GM18951 (cell line): Measurements from ENCODE around the gene PRR5L.

Source experiments
- POLR2A ChIP-seq: IDR thresholded peaks from 4 replicates; pipeline ENCODE4 v1.6.1; 2011; ENCODE audit warnings: mild to moderate bottlenecking; ENCODE audit not compliant: insufficient read length, insufficient read depth; ENCODE audit errors: extremely low read depth
- in situ Hi-C: fragments of 300-500 bp; cut with MboI; formaldehyde crosslinking; loops from one replicate; pipeline ENCODE4 v1.12.0; 2022; ENCODE audit warnings: low sequenced_read_pairs, mixed read lengths, inconsistent platforms; ENCODE audit not compliant: unreplicated experiment

The PRR5L gene

DNA sequence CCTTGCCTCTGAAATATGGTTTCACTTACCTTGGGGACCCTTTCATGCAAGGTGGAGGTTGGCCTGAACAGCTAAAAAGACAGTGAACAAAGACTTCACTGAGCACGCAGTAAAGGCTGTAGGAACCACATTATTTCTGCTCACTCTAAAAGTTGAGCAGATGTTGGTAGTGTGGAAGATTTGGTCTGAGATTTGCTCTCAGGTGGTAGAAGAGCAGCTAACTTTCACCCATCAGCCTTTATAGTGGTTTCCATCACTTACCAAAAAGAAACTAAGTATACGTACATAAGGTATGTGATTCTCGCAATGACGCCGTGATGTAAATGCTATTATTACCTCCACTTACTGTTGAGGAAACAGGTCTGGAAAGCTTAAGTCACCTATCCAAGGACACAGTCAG is 47.3 kb downstream of the PRR5L start:
- in situ Hi-C loops: no loop called here
- TF ChIP-seq POLR2A: no peak

DNA sequence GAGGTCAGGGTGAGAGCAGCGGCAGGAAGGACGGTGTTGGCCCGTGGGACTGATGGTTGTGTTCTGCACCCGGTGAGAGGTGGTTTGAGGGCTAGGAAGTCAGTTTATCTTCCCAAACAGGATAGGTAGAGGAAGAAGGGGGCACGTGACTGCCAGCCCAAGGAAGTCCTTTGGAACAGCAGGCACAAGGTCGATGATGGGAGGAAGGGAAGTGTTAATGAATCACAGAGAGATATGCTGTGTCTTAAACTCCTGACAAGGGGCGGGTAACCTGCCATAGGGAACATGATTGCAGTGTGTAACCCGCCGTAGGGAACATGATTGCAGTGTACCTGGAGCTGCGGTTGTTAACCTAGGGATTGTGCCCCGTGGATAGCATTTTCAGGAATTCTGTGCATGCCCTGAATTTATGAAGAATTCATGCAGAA is 49.0 kb downstream of the PRR5L start:
- in situ Hi-C loops: no loop called here
- no peak for TF ChIP-seq POLR2A

DNA sequence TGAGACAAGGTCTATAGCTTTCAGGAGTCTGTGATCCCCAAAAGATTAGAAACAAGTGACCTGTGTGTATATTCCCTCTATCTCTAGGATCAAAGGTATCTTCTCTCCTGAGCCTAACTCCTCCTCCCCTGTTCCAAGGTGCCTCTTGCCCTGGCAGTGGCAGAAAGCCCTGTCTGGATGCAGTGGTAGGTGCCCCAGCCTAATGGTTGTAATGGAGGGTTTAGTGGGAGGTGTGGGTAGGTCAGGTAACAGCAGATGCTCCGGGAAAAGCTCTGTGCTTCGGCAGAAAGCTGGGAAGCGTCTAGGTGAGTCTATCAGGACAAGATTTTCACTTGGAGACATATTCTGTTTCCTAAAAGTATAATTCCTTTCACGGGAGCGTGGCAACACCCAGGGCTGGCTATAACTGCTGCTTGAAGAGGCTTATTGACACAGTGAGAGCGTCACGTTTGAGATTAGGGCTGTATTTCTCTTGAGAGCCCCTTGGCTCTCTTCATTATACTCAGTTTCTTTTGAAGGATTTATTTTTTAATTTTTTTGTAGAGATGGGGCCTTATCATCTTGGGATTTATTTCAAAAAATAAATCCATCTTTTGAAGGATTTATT is 49.5 kb downstream of the PRR5L start:
- in situ Hi-C loops: no loop called here
- no peak for TF ChIP-seq POLR2A

DNA sequence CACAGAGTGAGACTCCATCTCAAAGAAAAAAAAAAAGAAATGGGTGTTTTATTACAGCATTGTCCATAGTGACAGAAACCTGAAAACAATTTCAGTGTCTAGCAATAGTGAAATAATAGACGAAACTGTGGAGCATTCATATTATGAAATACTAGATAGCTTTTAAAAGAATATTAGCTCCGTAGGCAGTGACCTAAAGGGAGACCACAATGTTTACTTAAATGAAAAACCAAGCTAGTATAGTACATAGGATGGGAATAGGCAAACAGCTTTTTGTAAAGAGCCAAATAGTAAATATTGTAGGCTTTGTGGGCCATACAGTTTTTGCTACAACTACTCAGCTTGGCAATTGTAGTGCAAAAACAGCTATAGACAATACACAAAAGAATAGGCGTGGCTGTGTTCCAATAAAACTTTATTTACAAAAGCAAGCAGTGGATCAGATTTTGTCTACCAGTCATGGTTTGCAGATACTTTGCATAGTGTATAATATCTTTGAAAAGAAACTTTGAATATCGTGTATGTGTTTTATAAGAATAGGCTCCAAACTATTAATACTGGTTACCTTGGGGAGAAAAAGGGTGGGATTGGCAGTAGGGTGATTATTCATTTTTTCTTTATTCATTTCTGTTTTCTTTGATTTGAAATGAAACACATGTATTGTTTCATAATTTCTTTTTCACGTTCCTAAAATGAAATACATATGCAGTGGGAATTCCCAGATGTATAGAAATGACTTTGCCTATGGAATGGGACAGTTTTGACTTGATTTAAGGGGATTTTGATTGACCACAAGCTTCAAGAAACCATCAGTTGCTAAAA is 50.7 kb downstream of the PRR5L start:
- no peak for TF ChIP-seq POLR2A
- in situ Hi-C loops: no loop called here

DNA sequence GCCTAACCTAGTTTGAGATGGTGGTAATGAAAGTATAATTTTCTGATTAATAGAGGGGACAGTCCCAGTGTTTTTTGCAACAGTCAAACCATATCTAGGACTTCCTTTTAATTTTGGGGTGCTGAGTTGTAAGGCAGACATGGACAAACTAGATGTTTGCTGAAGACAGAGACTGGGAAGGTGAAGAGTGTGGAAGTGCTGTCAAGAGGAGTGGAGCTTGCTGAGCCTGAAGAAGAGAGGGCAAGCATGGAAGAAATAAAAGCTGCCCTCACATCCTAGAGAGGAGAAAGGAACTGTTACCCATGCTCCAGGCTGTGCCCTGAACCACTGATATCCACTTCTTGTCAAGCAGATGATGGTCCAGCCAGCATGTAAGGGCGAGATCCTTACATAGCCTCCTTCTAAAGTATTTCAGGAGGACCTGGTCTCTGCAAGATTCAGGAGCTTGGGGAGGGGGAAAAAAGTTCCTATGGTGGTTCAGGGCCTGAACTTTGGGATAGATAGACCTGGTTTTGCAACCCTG is 51.4 kb downstream of the PRR5L start:
- in situ Hi-C loops: no loop called here
- TF ChIP-seq POLR2A: no peak

DNA sequence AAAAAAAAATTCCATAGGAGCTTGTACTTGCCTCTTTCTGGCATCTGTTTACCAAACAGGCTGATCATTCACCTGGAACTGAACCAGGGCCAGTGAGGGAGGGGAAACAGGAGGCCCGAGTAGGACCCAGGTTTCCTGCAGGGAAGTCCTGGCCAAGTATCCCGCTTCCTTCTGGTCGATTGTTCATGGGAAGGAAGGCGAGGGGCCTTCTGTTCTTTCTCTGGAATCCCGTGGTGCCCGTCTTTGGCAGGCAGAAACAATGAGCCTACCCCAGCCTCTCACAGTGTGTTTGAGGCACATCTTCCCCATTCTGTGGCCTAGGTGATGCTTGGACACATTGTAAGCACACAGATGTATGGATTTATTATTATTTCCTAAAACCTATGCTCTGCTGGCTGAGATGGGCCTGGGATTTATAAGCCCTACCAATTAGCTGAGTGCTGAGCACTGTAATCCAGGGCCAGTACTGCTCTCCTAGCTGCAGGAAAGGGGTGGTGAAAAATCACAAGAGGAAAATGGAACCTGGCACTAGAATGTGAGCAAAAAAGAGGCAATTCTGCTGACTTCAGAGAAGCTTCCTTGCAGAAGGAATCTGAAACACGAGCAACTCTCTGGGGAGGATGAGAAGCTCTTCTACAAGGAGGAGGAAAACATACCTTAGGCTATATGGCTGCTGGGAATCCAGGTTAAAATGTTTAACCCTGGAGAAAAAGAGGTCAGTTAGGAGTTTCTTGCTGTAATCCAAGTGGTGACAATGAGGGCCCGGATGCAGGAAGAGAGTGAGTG is 53.5 kb downstream of the PRR5L start:
- no peak for TF ChIP-seq POLR2A
- in situ Hi-C loops: no loop called here

DNA sequence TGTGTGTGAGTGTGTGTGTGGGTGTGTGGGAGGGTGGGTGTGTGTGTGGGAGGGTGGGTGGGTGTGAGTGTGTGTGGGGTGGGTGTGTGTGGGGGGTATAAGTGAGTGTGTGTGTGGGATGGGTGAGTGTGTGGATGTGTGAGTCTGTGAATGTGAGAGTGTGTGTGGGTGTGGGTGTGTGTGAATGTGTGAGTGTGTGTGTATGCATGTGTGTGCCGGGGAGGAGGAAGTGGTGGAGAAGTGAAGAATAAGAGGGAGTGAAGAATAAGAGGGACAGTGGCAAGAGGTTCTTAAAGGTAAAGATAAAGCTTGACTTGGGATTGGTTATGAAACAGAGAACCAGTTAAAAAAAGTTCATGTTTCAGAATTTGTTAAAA is 54.0 kb downstream of the PRR5L start:
- no peak for TF ChIP-seq POLR2A
- in situ Hi-C loops: no loop called here

DNA sequence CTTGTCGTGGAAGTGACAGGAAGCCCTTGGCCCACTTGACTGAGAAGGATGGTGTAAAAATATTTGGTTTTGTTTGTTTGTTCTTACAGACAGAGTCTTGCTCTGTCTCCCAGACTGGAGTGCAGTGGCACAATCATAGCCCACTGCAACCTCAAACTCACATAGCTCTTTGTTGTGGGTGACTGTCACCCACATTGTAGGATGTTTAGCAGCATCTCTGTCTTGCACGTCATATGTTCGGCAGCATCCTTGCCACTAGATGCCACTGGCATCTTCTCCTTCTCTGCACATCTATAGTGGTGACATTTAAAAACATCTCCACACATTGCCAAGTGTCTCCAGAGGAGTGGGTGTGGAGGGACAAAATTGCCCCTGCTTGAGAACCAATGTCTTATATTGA is 56.8 kb downstream of the PRR5L start:
- TF ChIP-seq POLR2A: no peak
- in situ Hi-C loops: no loop called here

DNA sequence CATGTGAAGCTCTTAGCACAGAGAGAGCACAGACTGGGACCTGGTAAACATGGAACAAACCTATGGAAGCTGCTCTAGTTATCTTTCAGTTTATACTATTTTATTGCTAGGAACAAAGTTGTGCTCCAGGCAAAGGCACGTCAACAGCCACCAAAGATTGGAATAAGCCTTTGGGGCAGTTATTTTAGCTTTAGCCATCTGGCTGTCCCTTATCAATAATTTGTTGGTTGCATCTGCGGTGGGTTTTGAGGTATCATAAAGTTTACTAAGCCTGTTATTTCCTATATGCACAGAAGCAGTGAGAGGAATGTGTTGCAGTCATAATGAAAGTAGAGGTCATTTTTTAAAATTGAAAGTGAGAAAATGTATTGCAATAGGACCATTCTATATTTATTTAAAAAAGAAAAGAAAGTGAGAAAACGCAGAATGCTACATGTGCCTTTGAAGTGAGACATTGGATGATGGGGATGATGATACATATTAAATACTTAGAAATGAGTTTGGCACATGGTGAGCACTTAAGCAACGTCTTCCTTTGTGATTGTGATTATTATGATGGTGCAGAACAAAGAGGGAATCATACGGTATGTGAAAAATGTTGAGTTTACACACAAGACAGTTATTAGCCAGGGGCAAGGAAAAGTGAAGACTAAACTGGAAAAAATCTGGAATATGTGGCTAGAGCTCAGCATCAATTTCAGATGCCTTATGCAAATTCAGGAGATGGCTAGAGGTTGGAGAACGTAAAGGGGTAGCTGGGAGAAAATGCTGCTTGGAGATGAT is 58.3 kb downstream of the PRR5L start:
- no peak for TF ChIP-seq POLR2A
- in situ Hi-C loops: no loop called here

DNA sequence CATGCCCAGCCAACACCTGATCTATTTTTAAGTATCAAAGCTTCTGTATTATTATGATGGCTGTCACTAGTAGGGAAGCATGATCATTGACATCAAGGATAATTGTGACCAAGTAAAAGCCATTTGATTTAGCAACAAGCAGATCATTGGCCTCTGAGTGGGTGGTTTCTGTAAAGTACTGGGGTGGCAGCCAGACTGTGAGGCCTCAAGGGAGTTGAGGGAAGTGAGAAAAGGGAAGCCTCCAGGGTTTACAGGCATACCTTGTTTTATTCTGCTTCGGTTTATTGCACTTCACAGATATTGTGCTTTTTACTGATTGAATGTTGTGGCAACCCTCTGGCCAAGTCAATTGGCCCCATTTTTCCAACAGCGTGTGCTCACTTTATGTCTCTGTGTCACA is 60.1 kb downstream of the PRR5L start:
- in situ Hi-C loops: no loop called here
- no peak for TF ChIP-seq POLR2A

DNA sequence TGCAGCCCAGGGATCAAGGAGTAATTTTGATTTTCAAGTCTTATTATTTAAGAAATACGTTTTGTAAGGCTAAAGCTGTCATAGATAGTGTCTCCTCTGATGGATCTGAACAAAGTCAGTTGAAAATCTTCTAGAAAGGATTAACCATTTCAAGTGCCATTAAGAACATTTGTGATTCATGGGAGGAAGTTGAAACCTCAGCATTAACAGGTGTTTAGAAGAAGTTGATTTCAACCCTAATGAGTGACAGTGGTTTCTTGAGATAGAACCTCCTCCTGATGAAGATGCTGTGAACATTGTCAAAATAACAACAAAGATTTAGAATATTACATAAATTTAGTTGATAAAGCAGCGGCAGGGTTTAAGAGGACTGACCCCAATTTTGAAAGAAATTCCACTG is 61.7 kb downstream of the PRR5L start:
- TF ChIP-seq POLR2A: no peak
- in situ Hi-C loops: no loop called here

DNA sequence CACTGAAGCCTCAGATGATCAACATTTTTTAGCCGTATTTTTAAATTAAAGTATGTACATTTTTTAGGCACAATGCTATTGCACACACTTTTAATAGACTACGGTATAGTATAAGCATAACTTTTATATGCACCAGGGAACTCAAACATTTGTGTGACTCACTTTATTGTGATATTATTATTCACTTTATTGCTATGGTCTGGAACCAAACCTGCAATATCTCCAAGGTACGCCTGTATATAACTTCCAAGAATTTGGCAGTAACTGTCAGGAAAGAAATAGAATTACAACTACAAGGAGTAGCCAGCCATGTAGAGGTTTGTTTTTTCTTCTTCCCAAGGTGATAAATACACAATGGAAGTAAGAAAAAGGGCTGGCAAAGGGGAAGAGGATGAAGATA is 62.3 kb downstream of the PRR5L start:
- in situ Hi-C loops: no loop called here
- TF ChIP-seq POLR2A: no peak

DNA sequence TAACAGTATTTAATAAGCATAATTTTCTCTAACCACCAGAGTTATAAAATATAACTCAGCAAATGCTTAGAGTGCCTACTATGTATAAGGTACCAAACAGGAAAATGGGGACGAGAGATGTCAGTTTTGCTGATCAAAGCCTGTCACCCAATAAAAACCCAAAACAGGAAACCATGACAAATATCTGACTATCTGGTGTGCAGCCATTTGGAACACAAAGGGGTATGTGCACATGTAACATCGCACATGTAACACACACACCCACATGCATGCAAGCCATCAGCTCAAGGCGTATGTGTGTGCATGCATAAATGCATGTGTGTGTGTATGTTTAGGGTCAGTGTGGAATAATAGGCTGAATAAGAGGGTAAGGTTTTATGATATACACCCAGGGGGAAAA is 64.2 kb downstream of the PRR5L start:
- TF ChIP-seq POLR2A: no peak
- in situ Hi-C loops: no loop called here
